ENCODE results near the gene ATP5F1D. TPM values are rescaled to one million over a fixed set of nuclear protein-coding genes. Genes with fewer than 3 reads are reported as not detected.
A peak's percentile ranks its signal among the peaks of the same experiment; 100 is the strongest.

Gene ATP5F1D
- total and polyA plus RNA-seq, 2 experiments from 2014 or later: 139 to 396 TPM

GRCh38 chr19:1265615-1266128, 24.1 kb downstream of the ATP5F1D start:
- Mint-ChIP-seq H3K4me3 (peak overlapping the region; percentile 64), H3K4me1 (peaks cover 54% of the 10 kb centered on the region), H3K27ac (peak overlapping the region; percentile 96; the same call in 1 of the 2 replicates), H3K27me3 (ENCODE audit: insufficient read depth, low read depth, poor library complexity) (peaks cover 45% of the 10 kb centered on the region), H3K9me3 (peaks cover 2% of the 10 kb centered on the region), H3K36me3 (ENCODE audit: low read depth) (peaks cover 20% of the 10 kb centered on the region)
- H3K9me2 ChIP-seq (ENCODE audit: insufficient read depth): no peaks in the 10 kb centered on the region
- ATAC-seq: 0 out of 3 replicates have a peak, but pooled peaks have one; percentile 0
- H3K4me1 ChIP-seq (ENCODE audit: insufficient read depth): peaks cover 47% of the 10 kb centered on the region
- DNase-seq (ENCODE audit: low spot score): no peak
- H3K27ac ChIP-seq (ENCODE audit: low read depth): no peak overlapping the region
- peak overlapping the region; percentile 94 for H3K4me3 ChIP-seq
- H3F3A ChIP-seq (replicated peaks; ENCODE audit: low read depth): peaks cover 44% of the 10 kb centered on the region
- H4K20me1 ChIP-seq (replicated peaks; ENCODE audit: insufficient read depth): peaks cover 11% of the 10 kb centered on the region; the same call in 1 of the 2 replicates
- peak overlapping the region; percentile 95 for H3K4me2 ChIP-seq
- peaks cover 10% of the 10 kb centered on the region; the same call in 1 of the 2 replicates for H3K27me3 ChIP-seq (ENCODE audit: insufficient read depth)
- no peak for TF ChIP-seq STAT1 (IDR thresholded peaks at IDR 0.05; ENCODE audit: unreplicated experiment)
- TF ChIP-seq CREB1 (CRISPR knock-in tag; IDR thresholded peaks at IDR 0.05; ENCODE audit: low read depth): no peak
- no peak for TF ChIP-seq ZNF462 (CRISPR knock-in tag; IDR thresholded peaks at IDR 0.05)
- no peak for TF ChIP-seq EZH2 (IDR thresholded peaks at IDR 0.05; ENCODE audit: low read depth, unreplicated experiment)
- TF ChIP-seq NANOG (IDR thresholded peaks at IDR 0.05; ENCODE audit: borderline replicate concordance): no peak
- TF ChIP-seq JUNB (IDR thresholded peaks at IDR 0.05; ENCODE audit: unreplicated experiment): no peak
- TF ChIP-seq ZNF114 (CRISPR knock-in tag; IDR thresholded peaks at IDR 0.05): no peak
- TF ChIP-seq ZNF331 (CRISPR knock-in tag; IDR thresholded peaks at IDR 0.05; ENCODE audit: low read depth): no peak
- TF ChIP-seq CTCF (conservative IDR thresholded peaks at IDR 0.05; ENCODE audit: low read depth in 2 of 2): no peak
- no peak for TF ChIP-seq EZH2phosphoT487 (IDR thresholded peaks at IDR 0.05; ENCODE audit: unreplicated experiment)
- TF ChIP-seq REST (IDR thresholded peaks at IDR 0.05; ENCODE audit: unreplicated experiment): no peak
- TF ChIP-seq ETS1 (IDR thresholded peaks at IDR 0.05): no peak
- no peak for TF ChIP-seq POLR2AphosphoS5 (IDR thresholded peaks at IDR 0.05; ENCODE audit: low read depth)
- peaks cover 16% of the 10 kb centered on the region for H3K79me2 ChIP-seq (replicated peaks; ENCODE audit: insufficient read depth)
- H3K36me3 ChIP-seq (ENCODE audit: insufficient read depth): peaks cover 5% of the 10 kb centered on the region
- H2AFZ ChIP-seq: peak overlapping the region; percentile 32; the same call in 1 of the 2 replicates

All from GM23338 (cell line).